HEK293T (cell line): Measurements from ENCODE around the gene TSPAN5.

Experiments used
- CTCF ChIA-PET: fragments of 350-600 bp; formaldehyde crosslinking; extraction: SDS; loops from one replicate; lab custom pipeline; 2021; ENCODE audit warnings: antibody characterized with exemption, inconsistent platforms; lab: Yijun Ruan, JAX
- POLR2A ChIA-PET: fragments of 350-600 bp; formaldehyde crosslinking; extraction: SDS; loops from one replicate; lab custom pipeline; 2020; ENCODE audit warnings: antibody characterized with exemption, inconsistent platforms; lab: Yijun Ruan, JAX
- DNase-seq: peaks from one replicate; pipeline ENCODE4 v3.0.0; 2012; ENCODE audit warnings: mixed read lengths; ENCODE audit errors: extremely low spot score
- ARNT ChIP-seq: fragments of 450-650 bp; IDR thresholded peaks from 2 replicates; pipeline ENCODE4 v1.6.1; 2017; ENCODE audit warnings: mild to moderate bottlenecking
- BHLHE40 ChIP-seq: fragments of 450-650 bp; IDR thresholded peaks from 2 replicates; pipeline ENCODE4 v1.6.1; 2016; ENCODE audit warnings: mild to moderate bottlenecking, moderate library complexity, borderline replicate concordance
- CTBP1 ChIP-seq: fragments of 450-650 bp; IDR thresholded peaks from 2 replicates; pipeline ENCODE4 v1.6.1; 2016; ENCODE audit warnings: borderline replicate concordance
- ELF4 ChIP-seq: fragments of 450-650 bp; IDR thresholded peaks from 2 replicates; pipeline ENCODE4 v1.6.1; 2017; ENCODE audit warnings: antibody characterized with exemption
- FOXA1 ChIP-seq: fragments of 450-650 bp; IDR thresholded peaks from 2 replicates; pipeline ENCODE4 v1.6.1; 2016; ENCODE audit warnings: mild to moderate bottlenecking
- FOXK2 ChIP-seq: fragments of 450-650 bp; IDR thresholded peaks from 2 replicates; pipeline ENCODE4 v1.6.1; 2016; ENCODE audit warnings: mild to moderate bottlenecking
- FOXM1 ChIP-seq: fragments of 450-650 bp; IDR thresholded peaks from 2 replicates; pipeline ENCODE4 v1.6.1; 2017; ENCODE audit warnings: mild to moderate bottlenecking, borderline replicate concordance
- HDGF ChIP-seq: fragments of 450-650 bp; IDR thresholded peaks from 2 replicates; pipeline ENCODE4 v1.6.1; 2017; ENCODE audit warnings: antibody characterized with exemption, borderline replicate concordance
- L3MBTL2 ChIP-seq: fragments of 450-650 bp; conservative IDR thresholded peaks from 2 replicates; pipeline ENCODE4 v1.6.1; 2016; ENCODE audit warnings: mild to moderate bottlenecking
- LEF1 ChIP-seq: fragments of 450-650 bp; IDR thresholded peaks from 2 replicates; pipeline ENCODE4 v1.6.1; 2017; ENCODE audit warnings: mild to moderate bottlenecking, borderline replicate concordance
- NFRKB ChIP-seq: fragments of 450-650 bp; IDR thresholded peaks from 2 replicates; pipeline ENCODE4 v1.6.1; 2016; ENCODE audit warnings: mild to moderate bottlenecking, moderate library complexity
- PKNOX1 ChIP-seq: fragments of 450-650 bp; IDR thresholded peaks from 2 replicates; pipeline ENCODE4 v1.6.1; 2016
- SP1 ChIP-seq: fragments of 450-650 bp; IDR thresholded peaks from 2 replicates; pipeline ENCODE4 v1.6.1; 2017
- SUZ12 ChIP-seq: fragments of 450-650 bp; IDR thresholded peaks from 2 replicates; pipeline ENCODE4 v1.6.1; 2016; ENCODE audit warnings: mild to moderate bottlenecking
- TARDBP ChIP-seq: fragments of 450-650 bp; IDR thresholded peaks from 2 replicates; pipeline ENCODE4 v1.6.1; 2016
- ZNF384 ChIP-seq: fragments of 450-650 bp; IDR thresholded peaks from 2 replicates; pipeline ENCODE4 v1.6.1; 2016

The TSPAN5 gene

GRCh38 chr4:98617358-98618047 is 40.9 kb downstream of the TSPAN5 start:
- no peak for TF ChIP-seq ARNT
- TF ChIP-seq HDGF = no peak
- TF ChIP-seq PKNOX1 = no peak
- no peak for TF ChIP-seq FOXK2
- no peak for TF ChIP-seq BHLHE40
- no peak for TF ChIP-seq SUZ12
- no peak for TF ChIP-seq LEF1
- TF ChIP-seq FOXM1 = no peak
- TF ChIP-seq NFRKB = no peak
- TF ChIP-seq TARDBP = no peak
- no peak for TF ChIP-seq ZNF384
- no peak for TF ChIP-seq CTBP1
- TF ChIP-seq FOXA1 = no peak
- no peak for TF ChIP-seq SP1
- TF ChIP-seq ELF4 = no peak
- TF ChIP-seq L3MBTL2 = no peak
- ChIA-PET CTCF (interaction anchor here (0.7 to 1.5 kb wide), 2 partner anchors 13 to 114 kb away, joined by 3 to 4 read pairs; no protein-coding TSS in a partner anchor), POLR2A (interaction anchor here (1.7 kb wide), 1 partner anchor 357 kb away, joined by 4 read pairs; the partner anchor contains the start of gene RAP1GDS1)
- DNase-seq = no peak

- TF ChIP-seq FOXA1 (no peak), ELF4 (no peak), ZNF384 (no peak), NFRKB (no peak), SUZ12 (no peak), FOXK2 (no peak), LEF1 (no peak), CTBP1 (no peak), TARDBP (no peak), HDGF (no peak), L3MBTL2 (no peak), FOXM1 (no peak), BHLHE40 (no peak)
- POLR2A ChIA-PET = no interaction called here
- CTCF ChIA-PET = no interaction called here
- DNase-seq = no peak
These were observed 42.4 kb downstream of the TSPAN5 start for GRCh38 chr4:98615991-98616390.

GRCh38 chr4:98614662-98615061 is 43.7 kb downstream of the TSPAN5 start:
- DNase-seq = no peak
- no peak for TF ChIP-seq FOXA1
- TF ChIP-seq LEF1 = no peak
- TF ChIP-seq HDGF = no peak
- TF ChIP-seq ZNF384 = no peak
- no peak for TF ChIP-seq SUZ12
- 0 out of 2 replicates have a peak, but pooled peaks have one; percentile 22 for TF ChIP-seq PKNOX1
- no peak for TF ChIP-seq NFRKB
- TF ChIP-seq SP1 = no peak
- no peak for TF ChIP-seq BHLHE40
- CTCF ChIA-PET = no interaction called here
- POLR2A ChIA-PET = no interaction called here

- TF ChIP-seq SP1 = no peak
- no peak for TF ChIP-seq HDGF
- no peak for TF ChIP-seq SUZ12
- no peak for TF ChIP-seq ZNF384
- TF ChIP-seq FOXK2 = no peak
- TF ChIP-seq BHLHE40 = no peak
- TF ChIP-seq ARNT = no peak
- TF ChIP-seq TARDBP = no peak
- no peak for TF ChIP-seq L3MBTL2
- TF ChIP-seq LEF1 = no peak
- no peak for TF ChIP-seq PKNOX1
- no peak for TF ChIP-seq FOXM1
- ChIA-PET CTCF (no interaction called here), POLR2A (no interaction called here)
- DNase-seq = no peak
These were observed 44.3 kb downstream of the TSPAN5 start for GRCh38 chr4:98614094-98614493.

- DNase-seq = no peak
- TF ChIP-seq ZNF384 (peak; percentile 83), SP1 (no peak)
- ChIA-PET POLR2A (no interaction called here), CTCF (no interaction called here)
These were observed 44.8 kb downstream of the TSPAN5 start for GRCh38 chr4:98613453-98614075.

GRCh38 chr4:98612318-98613250 is 45.8 kb downstream of the TSPAN5 start:
- CTCF ChIA-PET = no interaction called here
- POLR2A ChIA-PET = no interaction called here
- DNase-seq = no peak
- TF ChIP-seq PKNOX1 (no peak), ELF4 (no peak), L3MBTL2 (no peak), HDGF (no peak)
